Stimulated activated CD4-positive, alpha-beta T cell treated with anti-CD3 and anti-CD28 coated beads, Interleukin-2, amount 100 ng/mL, for 4 hours (primary cell): ENCODE measurements around the gene LGALS7B.
"Not testable (repeated sequence)": the region's sequence is repeated elsewhere in the genome, so short reads cannot be mapped to it uniquely, and the experiment has no call there.

Source experiments
- DNase-seq: peaks from one replicate; pipeline ENCODE4 v3.0.0-alpha.2; 2020; ENCODE audit warnings: low read depth

Gene LGALS7B

DNA sequence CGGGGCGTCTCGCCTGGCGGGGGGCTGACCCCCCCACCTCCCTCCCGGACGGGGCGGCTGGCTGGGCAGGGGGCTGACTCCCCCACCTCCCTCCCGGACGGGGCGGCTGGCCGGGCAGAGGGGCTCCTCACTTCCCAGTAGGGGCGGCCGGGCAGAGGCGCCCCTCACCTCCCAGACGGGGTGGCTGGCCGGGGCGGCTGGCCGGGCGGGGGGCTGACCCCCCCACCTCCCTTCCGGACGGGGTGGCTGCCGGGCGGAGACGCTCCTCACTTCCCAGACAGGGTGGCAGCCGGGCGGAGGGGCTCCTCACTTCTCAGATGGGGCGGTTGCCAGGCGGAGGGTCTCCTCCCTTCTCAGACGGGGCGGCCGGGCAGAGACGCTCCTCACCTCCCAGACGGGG, 8.8 kb downstream of the LGALS7B start:
- DNase-seq, result not testable (repeated sequence)

DNA sequence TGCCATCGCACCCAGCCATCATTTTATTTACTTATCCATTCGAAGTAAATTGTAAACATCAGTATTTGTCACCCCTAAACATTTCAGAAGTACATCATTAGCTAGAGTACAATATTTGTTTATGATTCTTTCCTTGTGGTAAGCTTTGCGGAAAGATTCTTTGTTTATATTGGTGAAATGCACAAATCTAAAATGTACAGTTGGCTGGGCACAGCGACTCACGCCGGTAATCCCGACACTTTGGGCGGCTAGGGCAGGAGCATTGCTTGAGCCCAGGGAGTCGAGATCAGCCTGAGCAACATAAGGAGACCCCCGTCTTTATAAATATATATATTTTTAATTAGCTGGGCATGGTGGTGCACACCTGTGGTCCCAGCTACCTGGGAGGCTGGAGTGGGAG, 10.1 kb downstream of the LGALS7B start:
- DNase-seq, result no peak

DNA sequence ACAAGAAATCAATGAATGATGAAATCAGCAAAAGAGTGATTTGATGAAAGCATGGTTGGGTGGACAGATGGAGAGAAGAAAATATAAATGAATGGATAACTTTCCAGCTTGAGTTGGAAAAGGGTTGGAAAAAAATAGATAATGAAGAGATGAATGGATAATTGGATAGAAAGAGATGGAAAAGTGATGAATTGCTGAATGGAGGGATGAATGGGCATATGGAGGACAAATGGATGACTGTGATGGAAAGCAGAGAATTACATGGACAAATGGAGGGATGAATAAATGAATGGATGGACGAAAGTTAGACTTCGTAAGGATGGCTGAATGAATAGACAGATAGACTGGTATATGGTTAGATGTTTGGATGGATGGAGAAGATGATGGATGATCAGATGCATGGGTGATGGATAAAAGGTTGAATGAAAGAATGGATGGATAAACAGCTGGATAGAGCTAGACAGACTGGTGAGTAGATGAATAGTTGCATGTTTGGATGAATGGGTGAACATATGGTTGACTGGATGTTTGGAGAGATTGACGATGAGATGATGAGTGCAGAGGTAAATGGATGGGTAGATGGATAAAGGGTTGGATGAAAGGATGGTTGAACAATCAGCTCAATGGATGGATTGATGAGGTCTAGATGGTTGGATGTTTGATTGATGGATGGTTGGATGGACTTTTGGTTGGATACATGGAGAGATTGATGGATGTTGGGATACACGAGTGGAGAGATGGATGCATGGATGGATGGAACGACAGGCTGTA, 11.8 kb downstream of the LGALS7B start:
- no peak for DNase-seq

DNA sequence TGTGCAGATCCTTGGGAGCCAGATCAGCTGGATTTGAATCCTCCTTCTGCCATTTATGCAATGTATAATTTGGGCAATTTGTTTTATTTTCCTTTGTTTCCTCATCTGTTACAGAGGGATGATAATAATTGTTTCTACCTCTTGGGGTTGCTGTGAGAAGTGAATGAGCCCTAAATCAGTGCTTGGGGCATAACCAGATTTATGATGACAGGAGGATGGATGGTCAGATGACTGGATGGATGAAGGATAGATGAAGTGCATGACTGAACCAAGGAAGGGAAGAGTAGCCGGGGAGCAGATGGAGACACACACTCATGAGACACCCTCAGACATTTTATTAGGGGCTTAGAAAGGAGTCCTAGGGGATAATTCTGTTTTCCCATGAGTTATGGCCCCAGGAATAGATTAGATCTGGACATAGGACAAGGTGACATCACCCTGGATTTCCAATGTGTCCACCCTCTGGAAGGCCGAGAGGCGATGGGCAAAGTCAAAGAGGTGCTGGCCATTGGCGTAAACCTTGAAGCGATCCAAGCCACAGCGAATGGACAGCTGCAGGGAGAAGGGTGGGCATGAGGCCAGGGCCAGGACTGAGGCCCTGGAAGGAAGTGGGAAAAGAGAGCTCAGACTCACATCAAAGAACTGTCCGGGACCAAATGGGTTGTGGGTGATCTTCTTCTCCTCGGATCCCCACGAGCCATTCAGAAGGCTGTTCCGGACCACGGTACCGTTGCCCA, 12.5 kb downstream of the LGALS7B start:
- DNase-seq, result no peak

DNA sequence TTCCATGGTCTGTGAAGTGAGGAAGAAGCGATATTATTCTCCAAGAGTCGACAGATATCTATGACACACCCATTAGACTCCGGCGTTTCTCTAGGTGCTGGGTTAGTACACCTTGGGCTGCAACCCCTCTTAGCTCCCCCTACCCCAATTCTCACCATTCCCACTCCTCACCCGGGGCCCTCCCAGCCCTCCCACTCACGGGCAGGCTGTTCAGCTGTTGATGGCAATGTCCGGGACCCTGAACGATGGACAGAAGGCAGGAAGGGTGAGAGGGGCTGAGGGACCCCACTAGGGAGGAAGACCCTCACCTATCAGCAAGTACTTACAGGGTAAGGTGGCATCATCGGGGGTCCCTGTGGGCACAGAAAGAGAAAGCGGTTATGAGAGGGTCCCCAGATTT, 14.5 kb downstream of the LGALS7B start:
- DNase-seq, result no peak

DNA sequence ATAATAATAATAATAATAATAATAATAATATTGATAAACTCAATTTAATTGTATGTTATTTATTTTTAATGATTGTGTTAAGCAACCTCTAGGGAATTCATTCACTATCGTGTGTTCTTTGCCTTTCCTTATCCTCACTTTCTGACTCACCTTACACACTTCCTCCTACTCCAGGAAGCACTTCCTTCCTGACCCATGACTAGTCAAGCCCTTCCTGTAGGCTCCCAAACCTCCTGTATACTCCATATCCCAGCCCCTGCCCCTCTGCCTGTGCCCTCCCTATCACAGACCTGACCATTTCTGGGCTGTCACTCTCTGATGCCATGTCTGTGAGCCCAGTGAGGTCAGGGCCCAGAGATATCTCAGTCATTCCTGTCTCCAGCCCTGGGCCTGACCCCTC, 16.2 kb downstream of the LGALS7B start:
- no peak for DNase-seq

DNA sequence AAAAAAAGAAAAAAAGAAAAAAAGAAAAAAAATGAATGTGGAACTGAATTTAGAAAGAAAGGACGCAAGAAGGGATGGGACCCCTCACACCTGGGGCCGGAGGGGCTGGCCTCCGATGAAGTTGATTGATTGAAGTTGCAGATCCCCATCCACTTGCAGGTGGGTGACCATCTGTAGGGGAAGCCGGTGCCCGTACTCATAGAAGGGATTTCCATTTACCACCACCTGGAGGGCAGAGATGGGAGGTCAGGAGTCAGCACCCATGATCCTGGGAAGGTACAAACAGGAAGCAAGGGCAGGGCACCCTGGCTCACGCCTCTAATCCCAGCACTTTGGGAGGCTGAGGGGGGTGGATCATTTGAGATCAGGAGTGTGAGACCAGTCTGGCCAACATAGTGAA, 17.4 kb downstream of the LGALS7B start:
- DNase-seq, result no peak

DNA sequence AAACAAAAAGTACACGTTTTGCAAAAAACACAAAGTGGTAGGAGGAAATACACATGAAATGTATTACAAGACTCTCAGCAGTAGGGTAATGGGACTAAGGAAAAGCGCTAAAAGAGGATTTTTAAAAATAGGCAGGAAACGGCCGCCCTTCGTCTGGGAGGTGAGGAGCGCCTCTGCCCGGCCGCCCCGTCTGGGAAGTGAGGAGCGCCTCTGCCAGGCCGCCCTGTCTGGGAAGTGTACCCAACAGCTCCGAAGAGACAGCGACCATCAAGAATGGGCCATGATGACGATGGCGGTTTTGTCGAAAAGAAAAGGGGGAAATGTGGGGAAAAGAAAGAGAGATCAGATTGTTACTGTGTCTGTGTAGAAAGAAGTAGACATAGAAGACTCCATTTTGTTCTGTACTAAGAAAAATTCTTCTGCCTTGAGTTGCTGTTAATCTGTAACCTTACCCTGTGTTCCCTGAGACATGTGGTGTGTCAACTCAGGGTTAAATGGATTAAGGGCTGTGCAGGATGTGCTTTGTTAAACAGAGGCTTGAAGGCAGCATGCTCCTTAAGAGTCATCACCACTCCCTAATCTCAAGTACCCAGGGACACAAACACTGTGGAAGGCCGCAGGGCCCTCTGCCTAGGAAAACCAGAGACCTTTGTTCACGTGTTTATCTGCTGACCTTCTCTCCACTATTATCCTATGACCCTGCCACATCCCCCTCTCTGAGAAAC, 18.5 kb downstream of the LGALS7B start:
- not testable (repeated sequence) for DNase-seq

DNA sequence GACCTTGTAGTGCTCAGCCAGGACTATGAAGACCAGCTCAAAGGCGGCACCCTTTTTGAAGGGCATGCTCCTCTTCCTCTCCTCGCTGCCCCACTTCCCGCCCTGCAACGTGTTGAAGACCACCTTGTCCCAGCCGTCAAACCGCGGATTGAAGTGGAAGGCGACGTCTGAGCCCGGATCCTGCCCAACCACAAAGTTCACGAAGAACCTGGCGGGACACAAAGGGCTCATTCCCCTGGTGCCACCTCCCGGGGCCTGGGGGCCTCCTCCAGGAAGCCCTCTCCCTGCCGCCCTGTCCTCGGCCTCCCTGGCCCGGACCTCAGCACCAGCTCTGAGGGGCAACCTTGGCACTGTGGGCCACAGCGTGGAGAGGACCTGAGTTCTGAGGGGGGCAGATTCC, 19.7 kb downstream of the LGALS7B start:
- no peak for DNase-seq

DNA sequence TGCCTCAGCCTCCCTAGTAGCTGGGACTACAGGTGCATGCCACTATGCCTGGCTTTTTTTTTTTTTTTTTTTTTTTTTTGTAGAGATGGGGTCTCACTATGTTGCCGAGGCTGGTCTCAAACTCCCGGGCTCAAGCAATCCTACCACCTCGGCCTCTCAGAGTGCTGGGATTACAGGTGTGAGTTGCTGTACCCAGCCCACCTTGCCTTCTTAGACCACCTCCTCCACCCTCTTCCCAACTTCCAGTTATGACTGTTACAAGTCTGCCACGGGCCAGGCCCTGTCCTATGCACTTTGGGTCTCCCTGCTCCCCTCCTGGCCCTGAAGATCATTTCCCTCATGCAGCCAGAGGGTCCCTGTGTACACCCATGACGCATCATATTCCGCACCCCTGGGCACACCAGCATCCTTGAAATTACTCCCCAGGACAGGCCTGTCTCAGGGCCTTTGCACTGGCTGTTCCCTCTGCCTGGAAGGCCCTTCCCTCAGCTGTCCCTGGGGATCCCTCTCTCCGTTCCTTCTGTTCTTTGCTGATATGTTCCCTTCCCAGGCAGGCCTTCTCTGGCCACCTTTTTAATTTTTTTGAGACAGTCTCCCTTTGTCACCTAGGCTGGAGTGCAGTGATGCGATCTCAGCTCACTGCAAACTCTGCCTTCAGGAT, 20.7 kb downstream of the LGALS7B start:
- DNase-seq, result no peak

DNA sequence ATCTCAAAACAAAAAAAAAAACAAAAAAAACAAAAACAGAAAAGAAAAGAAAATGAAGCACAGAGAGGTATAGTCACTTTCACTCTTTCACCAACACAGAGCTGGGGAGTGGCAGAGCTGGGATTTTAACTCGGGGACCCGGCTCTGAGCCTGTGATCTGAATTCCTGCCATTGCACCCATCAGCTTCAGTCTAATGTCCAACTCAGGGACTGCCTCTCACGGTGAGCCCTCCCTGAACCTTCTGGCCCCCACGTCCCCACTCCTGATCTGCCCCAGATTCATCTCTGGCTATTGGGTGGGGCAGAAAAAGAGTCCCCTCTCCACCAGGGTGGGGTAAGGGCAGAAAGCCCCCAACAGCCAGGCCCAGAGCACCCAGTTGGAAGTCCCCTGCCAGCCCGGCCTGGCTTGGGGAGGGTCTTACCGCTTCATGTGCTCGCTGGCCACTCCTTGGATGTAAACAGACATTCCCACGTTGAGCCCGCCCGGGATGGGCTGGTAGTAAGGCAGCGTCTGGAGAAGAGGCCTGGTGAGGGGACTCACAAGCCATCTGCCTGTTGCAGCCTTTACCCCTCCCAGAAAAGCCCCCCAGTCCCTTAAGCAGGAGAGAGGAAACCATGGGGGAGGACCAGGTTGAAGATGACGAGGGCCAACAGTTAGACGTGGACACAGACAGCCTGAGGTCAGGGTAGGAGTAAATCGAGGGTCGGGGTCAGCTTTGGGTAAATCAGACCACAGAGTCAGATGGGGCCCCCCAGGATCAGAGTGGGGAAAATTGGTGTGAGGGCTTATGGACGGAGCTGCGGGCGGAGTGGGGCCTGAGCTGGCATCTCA, 23.2 kb downstream of the LGALS7B start:
- no peak for DNase-seq

DNA sequence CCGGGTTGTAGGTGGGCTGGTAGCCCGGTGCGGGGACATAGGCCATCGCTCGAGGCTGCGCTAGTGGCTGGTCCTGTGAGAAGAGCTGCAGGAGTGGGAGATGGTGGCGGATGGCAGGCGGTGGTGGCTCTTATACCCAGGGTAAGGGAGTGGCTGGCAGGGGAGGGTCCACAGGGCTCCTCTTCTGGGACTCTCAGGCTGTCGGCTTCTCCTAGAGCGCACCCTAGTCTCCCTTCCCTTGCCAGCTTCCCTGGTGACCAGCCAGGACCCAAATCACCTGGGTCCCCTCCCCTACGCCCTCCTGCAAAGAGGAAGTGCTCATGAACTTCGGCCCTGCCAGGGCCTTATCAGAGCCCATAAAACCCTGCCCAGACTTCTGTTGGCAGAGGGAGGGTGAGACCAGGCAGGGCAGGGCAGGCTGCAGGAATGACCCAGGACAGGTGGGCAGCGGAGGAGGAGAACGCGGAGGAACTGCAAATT, 23.9 kb downstream of the LGALS7B start, which contains the start of gene LGALS4:
TSS of gene LGALS4 (minus strand) at position 105 of the 480 bp plus-strand sequence. CDS start at position 46, 59 bp downstream.
- DNase-seq, result no peak

DNA sequence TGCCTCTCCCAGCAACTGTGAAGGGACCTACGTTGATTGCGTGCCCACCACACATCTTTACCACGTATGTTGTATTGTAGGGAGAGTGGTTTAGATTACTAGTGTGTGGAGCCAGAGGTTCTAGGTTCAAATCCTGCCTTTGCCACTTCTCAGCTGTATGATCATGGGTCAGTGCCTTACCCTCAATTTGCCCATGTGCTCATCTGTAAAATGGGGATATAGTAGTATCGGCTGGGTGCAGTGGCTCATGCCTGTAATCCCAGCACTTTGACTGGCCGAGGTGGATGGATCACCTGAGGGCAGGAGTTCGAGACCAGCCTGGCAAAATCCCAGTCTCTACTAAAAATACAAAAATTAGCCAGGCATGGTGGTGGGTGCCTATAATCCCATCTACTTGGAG, 24.3 kb downstream of the LGALS7B start:
- no peak for DNase-seq

DNA sequence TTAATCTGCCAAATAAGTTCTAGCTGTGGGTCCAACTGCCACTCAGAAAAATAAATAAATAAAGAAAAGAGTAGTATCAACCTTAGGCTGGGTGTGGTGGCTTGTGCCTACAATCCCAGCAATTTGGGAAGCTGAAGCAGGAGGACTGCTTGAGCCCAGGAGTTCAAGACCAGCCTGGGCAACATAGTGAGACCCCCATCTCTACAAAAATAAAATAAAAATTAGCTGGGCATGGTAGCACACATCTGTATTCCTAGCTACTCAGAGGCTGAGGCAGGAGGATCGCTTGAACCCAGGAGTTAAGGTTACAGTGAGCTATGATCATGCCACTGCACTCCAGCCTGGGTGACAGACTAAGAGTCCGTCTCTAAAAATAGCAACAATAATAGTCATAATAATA, 24.9 kb downstream of the LGALS7B start:
- not testable (repeated sequence) for DNase-seq

DNA sequence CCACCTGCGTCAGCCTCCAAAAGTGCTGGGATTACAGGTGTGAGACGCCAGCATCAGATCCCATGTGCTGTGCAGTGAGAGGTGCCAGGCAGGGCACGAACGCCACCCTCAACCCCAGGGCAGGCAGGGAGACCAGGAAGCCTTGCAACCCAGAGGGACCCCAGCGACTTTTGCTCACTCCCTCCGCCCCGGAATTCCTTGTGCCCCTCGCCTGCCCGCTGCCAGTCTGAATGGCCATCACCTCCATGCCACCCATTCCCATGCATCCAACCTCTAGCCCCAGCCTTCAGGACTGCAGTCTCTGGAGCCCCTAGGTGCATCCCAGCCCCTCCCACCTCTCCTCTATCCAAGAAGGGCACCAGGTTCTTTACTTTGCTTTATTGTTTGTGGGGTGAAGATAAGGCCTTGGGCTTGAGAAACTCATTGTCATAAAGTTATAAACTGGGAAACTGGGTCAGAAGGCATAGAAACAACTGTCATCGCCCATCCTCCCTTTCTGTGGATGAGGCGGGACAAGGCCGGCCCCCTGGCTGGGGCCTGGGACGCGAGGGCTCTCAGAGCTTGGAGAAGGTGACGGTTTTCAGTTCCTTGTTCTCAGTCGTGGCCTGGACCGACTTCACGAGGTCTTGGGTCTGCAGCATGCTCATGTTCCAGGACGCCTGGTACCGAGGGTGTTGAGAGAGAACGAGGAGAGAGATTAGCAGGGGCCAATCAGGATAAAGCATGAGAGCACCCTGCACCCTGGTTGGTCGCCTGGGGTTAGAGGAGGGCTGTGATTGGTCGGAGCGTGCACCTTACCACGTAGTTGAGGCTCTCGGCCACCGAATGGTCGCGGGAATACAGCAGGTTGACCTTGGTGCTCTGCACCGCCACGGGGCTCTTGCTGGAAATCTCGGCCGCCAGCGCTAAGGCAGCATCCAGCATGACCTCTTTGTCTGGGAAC, 26.3 kb downstream of the LGALS7B start:
- DNase-seq, result no peak

DNA sequence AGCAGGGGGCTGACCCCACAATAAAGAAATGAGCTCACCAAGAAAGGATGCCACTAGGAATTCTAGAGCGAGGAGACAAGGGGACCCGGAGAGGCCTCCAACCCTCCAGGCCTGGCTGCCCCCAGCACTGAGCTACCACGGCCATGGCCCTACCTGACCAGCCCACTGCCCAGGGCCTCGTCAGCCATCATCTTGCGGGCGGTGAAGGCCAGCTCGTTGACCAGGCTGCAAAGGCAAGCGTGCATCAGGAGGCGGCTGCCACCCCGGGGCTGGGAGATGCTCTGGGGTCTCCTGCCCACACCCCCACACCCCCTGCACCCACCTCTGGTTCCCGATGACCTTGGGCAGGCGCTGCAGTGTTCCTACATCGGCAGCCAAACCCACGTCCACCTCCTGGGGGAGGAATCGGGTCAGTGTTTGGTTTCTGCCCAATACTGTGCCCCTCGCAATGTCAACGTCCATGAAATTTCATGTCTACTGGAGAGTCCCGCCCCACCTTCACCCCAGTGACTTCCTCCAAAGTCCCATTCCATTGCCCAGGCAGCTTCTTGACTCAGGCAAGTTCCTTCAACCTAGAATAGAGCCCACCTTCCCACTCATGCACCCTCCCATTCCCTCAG, 27.2 kb downstream of the LGALS7B start:
- no peak for DNase-seq

DNA sequence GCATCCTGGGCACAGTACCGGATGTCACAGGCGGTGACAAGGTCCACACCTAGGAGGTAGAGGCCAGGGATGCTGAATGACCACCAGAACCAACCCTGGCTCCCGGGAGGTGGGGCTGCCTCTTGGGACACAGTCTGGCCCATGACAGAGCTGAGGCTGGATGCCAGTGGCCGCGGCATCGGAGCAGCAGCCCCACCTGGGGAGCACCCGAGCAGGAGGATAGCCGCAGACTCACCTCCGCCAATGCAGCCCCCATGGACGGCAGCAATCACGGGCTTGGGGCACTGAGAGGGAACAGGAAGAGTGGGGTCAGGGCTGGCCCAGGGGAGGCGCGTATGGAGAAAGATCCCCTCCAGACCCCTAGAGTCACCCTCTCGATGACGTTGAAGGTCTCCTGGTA, 28.1 kb downstream of the LGALS7B start:
- no peak for DNase-seq

DNA sequence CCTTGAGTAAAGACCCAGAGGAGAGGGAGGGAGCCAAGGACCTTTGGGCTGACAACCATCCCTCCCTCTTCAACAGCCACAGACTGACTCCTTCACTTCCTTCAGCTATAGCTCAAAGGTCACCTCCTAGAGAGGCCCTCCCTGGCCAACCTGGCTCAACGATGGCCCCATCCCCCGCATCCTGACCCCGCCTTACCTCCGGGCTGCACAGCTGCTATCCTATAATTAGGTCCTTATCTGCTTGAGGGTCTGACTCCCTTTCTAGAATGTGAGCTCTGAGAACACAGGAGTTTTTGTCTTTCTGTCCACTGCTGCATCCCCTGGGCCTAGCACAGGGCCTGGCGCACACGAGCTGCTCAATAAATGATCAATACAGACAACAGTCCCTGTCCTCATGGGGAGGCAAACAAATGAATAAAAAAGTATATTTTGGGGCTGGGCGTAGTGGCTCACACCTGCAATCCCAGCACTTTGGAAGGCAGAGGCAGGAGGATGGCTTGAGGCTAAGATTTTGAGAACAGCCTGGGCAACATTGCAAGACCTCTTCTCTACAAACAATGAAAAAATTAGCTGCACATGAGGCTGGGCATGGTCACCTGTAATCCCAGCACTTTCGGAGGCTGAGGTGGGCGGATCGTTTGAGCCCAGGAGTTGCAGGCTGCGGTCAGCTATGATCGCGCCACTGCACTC, 30.4 kb downstream of the LGALS7B start:
- no peak for DNase-seq

DNA sequence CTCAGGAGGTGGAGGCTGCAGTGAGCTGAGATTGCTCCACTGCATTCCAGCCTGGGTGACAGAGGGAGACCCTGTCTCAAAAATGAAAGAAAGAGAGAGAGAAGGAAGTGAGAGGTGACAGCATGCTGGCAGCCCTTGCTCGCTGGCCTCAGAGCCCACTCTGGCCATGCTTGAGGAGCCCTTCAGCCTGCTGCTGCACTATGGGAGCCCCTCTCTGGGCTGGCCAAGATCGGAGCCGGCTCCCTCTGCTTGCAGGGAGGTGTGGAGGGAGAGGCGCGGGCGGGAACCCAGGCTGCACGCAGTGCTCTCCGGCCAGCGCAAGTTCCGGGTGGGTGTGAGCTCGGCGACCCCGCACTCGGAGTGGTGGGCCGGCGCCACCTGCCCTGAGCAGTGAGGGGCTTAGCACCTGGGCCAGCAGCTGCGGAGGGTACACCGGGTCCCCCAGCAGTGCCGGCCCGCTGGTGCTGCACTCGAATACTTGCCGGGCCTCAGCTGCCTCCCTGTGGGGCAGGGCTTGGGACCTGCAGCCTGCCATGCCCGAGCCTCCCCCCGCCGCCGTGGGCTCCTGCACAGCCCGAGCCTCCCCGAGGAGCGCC, 32.3 kb downstream of the LGALS7B start:
- not testable (repeated sequence) for DNase-seq
